ENCODE results near the gene CFDP1.

Gene CFDP1

DNA sequence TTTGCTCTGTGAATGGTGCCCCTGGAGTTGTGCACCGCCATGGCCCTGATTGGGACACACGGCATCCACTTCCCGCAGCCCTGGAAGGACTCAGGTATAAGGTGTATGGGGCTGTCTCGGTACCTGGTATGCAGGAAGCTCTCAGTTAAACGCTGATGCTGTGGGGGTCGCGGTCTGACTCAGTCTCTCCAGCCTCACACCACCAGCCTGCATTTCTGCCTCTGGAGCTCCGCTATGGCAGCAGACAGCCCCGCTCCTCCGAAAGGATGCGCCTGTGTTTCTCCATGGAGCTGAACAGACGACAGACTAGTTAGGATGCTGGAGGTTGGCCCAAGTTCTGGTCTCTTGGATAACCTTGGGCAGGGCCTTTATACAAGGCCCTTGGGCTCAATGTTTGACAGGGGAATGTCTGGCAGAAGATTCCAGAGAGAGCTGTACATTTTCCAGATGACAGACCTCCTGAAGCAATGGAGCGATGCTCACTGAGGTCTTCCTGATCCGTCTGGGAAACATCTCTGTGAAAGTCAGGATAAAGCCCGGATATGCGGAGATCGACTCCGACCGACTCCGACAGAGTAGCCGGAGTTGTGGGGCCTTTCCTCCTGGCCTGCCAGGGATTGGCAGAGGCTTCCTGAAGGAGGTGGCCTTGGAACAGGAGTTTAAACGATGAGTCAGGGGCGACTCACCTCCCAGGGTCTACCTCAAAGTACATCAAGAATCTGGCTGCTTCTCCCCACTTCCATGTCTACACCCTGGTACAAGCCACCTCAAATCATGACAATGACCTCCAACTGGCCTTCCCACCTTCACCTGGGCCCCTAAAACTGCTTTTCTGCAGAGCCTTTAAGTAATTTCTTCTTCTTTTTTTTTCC is 160.0 kb downstream of the CFDP1 start:
- TF ChIP-seq, protein P1, sequence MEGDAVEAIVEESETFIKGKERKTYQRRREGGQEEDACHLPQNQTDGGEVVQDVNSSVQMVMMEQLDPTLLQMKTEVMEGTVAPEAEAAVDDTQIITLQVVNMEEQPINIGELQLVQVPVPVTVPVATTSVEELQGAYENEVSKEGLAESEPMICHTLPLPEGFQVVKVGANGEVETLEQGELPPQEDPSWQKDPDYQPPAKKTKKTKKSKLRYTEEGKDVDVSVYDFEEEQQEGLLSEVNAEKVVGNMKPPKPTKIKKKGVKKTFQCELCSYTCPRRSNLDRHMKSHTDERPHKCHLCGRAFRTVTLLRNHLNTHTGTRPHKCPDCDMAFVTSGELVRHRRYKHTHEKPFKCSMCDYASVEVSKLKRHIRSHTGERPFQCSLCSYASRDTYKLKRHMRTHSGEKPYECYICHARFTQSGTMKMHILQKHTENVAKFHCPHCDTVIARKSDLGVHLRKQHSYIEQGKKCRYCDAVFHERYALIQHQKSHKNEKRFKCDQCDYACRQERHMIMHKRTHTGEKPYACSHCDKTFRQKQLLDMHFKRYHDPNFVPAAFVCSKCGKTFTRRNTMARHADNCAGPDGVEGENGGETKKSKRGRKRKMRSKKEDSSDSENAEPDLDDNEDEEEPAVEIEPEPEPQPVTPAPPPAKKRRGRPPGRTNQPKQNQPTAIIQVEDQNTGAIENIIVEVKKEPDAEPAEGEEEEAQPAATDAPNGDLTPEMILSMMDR (IDR thresholded peaks at IDR 0.05), result no peak

GRCh38 chr16:75272097-75272551 is 161.2 kb downstream of the CFDP1 start:
- TF ChIP-seq, protein P1 (IDR thresholded peaks at IDR 0.05), result no peak

DNA sequence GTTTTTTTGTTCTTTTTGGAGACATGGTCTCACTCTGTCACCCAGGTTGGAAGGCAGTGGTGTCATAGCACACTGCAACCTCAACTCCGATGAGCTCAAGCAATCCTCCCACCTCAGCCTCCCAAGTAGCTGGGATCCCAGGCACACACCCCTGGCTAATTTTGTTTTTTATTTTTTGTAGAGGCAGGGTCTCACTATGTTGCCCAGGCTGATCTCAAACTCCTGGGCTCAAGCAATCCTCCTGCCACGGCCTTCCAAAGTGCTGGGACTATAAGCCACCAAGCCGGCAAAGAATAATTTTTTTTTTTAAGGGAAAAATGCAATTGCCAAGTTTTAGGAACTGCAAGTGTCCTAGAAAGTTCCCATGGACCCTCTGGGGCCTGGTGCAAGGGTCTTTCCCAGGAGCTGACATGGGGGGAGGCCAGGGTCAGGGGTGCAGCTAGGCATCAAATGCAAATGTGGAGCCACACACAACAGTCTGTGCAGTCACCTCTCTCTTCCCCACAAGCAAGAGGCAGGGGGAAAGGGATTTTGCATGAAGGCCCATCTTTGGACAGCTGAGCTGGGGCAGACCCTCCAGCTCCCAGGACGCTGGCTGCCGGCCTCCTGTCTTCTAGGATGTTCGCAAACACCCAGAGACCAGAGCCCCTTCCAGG is 161.7 kb downstream of the CFDP1 start:
- TF ChIP-seq, protein P1 (IDR thresholded peaks at IDR 0.05), result no peak

- TF ChIP-seq, protein P1 (IDR thresholded peaks at IDR 0.05), result no peak
These were observed 165.6 kb downstream of the CFDP1 start for GRCh38 chr16:75267631-75268264.

DNA sequence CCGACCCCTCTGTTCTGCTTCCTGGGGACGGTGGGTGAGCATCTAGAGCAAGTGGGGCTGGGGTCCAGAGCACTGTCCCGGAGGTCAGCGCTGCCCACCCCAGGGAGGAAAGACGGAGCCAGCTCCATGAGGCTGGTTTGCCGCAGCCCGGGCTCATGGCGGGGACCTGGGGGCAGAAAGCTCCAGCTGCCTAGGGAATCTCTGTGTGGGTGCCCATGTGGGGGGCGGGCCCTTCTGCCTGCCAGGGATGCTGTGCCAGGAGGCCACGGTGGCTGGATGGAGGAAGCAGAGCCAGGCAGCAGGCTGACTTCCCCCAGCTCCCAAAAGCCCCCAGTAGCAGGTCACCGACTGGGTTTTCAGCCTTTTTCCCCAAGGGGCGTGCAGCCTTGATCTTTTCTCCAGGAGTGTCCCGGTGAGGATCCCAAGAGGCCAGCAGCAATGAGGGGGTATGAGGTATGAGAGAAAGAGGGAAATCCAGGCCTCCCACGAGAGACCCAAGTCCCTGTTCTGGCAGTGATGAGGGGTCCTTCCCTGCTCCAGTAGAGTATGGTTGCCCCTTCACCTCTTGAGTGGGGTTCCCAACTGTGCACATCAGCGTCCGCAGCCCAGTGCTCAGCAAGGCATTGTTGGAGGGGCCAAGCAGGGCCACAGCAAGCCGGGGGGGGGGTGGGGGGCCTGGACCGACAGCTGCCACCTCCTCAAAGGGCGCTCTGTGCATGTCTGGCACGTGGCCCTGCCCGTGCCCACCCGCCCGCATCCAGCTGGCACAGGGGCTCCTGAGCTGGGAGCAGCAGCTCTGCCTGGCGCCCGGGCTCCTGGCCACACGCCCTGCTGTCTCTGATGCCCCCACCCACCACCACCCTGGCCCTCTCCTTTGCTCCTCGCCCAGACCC is 166.3 kb downstream of the CFDP1 start:
- TF ChIP-seq, protein P1 (IDR thresholded peaks at IDR 0.05), result no peak

DNA sequence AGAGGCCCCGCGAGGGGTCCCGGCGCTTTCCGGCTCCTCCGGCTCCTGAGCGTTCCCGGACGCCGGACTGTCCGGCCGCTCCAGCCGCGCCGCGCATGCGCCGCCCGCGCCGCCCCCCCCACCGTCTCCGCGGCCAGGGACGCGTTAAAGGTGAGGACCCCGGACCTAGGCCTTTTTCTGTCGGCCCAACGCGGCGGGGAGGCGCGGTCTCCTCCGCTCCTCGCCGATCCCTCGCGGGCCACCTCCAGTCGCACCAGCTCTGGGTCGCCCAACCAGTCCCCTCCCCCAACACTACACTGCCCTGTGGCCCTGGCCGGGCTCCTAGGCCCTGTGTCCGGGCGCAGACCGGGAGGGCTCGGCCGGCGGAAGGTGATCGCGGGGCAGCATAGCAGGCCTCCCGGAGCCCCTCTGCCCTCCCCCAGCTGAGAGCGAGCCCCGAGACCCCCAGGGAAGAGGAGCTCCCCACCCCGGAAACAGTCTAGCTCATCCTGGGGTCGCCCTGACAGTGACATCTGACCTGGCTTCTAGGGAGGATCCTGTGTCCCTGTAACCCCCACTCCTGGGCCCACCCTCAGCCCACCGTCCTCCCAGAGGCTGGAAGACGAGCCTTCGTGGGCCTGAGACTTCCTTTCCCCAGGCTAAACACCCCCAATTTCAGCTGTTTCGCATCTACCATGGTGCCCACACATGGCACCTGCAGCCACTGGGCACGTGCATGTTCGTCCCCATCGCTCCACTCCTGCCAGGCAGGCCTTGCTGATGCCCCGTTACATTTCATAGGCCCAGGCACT is 167.2 kb downstream of the CFDP1 start:
- TF ChIP-seq, protein P1 (IDR thresholded peaks at IDR 0.05), result no peak
